Sigmoid colon (tissue), 7 donors: Measurements from ENCODE around the gene TEC. TPM values are rescaled to one million over a fixed set of nuclear protein-coding genes. Genes with fewer than 3 reads are reported as not detected.

Experiments used
- DNase-seq: peaks from one replicate; pipeline ENCODE4 v3.0.0-alpha.2; 2019
- H3K27ac ChIP-seq, 4 donors: fragments of 200-600 bp; sonication (generic); one replicate each; pipeline ENCODE4 v1.5.1; 2016 to 2019; ENCODE audit warnings: mild to moderate bottlenecking in 1 of 4
- H3K27me3 ChIP-seq, 3 donors: fragments of 200-600 bp; sonication (generic); one replicate each; pipeline ENCODE4 v1.5.1; 2019; ENCODE audit warnings: mild to moderate bottlenecking in 1 of 3
- H3K36me3 ChIP-seq, 4 donors: fragments of 200-600 bp; sonication (generic); one replicate each; pipeline ENCODE4 v1.5.1; 2016 to 2019
- H3K4me1 ChIP-seq, 4 donors: fragments of 200-600 bp; sonication (generic); one replicate each; pipeline ENCODE4 v1.5.1; 2017 to 2019
- H3K4me3 ChIP-seq, 4 donors: fragments of 200-600 bp; sonication (generic); one replicate each; pipeline ENCODE4 v1.5.1; 2017 to 2019; ENCODE audit warnings: mild to moderate bottlenecking in 2 of 4, moderate library complexity in 1 of 4
- H3K9me3 ChIP-seq, 4 donors: fragments of 200-600 bp in 3 of 4; sonication (generic) in 3 of 4; one replicate each; pipeline versions ENCODE4 v1.5.1 to v1.6.1; 2013 to 2019
- EP300 ChIP-seq, 4 donors: sonication (generic); formaldehyde crosslinking; IDR thresholded peaks; one replicate each; pipeline ENCODE4 v1.6.1; 2017; ENCODE audit warnings: antibody characterized with exemption in 4 of 4
- POLR2A ChIP-seq, 2 donors: fragments of 450-650 bp; IDR thresholded peaks; one replicate each; pipeline ENCODE4 v1.6.1; 2016; ENCODE audit warnings: antibody characterized with exemption in 2 of 2, mild to moderate bottlenecking in 2 of 2, moderate library complexity in 2 of 2
- POLR2AphosphoS5 ChIP-seq, 4 donors: sonication (generic); formaldehyde crosslinking; IDR thresholded peaks; one replicate each; pipeline ENCODE4 v1.6.1; 2017; ENCODE audit warnings: antibody characterized with exemption in 4 of 4
- whole genome bisulfite sequencing, 2 donors: extraction: QIAGEN DNeasy Blood & Tissue Kit; methylation state at CpG; one replicate each; pipeline ENCODE4 v1.1.7; 2013; 5-methylcytosine and 5-hydroxymethylcytosine counted together
- intact Hi-C: fragments of 100-400 bp; cut with DNase I; formaldehyde crosslinking; loops from one replicate; pipeline ENCODE4 v1.15.1; 2023
- polyA plus RNA-seq, 3 donors: library from polyadenylated mRNA; stranded (reverse); fragments of 200-250 nt; gene quantifications; one replicate each; pipeline ENCODE4 v1.2.3, GENCODE V29; 2013
- total RNA-seq, 4 donors: library from RNA; depleted of rRNA; stranded (reverse); fragments of >200 nt; gene quantifications; one replicate each; pipeline ENCODE4 v1.1.0, GENCODE V29; 2016
- TF ChIP-seq, protein P1 (sequence below), 4 experiments: fragments of 450-650 bp in 3 of 4; fragments of 200-600 bp in 1 of 4; IDR thresholded peaks; one replicate each; pipeline ENCODE4 v1.5.1; 2016 to 2019; ENCODE audit warnings: antibody characterized with exemption in 4 of 4, mild to moderate bottlenecking in 3 of 4, moderate library complexity in 2 of 4
- donor health status: healthy with polysubstance abuse.
- donor health status: Bipolar disorder and iron deficiency.
- donor health status: healthy.

Gene TEC
- total and polyA plus RNA-seq, 7 donors = 1.1 to 5.3 (median 2.0) TPM

DNA sequence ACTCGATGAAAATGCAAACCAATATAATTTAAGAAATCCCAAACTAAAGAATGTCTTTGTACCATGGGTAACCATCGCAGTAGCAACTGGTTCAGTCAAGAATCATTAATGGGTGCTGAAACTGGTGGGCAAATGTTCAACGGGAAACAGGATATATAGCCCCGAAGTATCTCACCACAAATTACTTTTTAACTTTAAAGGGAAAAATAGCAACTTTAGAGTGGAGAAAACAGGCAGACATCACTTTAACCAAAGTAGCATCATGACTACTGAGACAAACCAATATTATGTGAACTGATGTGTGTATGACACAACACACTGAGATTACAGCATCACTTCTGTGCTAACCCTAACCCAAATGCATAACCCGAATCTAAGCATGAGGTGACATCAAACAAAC lies 37.9 kb upstream of the TEC start:
- H3K9me3 ChIP-seq = no peaks in the 10 kb centered on the region
- H3K4me3 ChIP-seq = no peak overlapping the region
- 78 to 79% methylated on average over 5 of the region's 5 CpGs for WGBS, 2 donors
- TF ChIP-seq, protein P1, sequence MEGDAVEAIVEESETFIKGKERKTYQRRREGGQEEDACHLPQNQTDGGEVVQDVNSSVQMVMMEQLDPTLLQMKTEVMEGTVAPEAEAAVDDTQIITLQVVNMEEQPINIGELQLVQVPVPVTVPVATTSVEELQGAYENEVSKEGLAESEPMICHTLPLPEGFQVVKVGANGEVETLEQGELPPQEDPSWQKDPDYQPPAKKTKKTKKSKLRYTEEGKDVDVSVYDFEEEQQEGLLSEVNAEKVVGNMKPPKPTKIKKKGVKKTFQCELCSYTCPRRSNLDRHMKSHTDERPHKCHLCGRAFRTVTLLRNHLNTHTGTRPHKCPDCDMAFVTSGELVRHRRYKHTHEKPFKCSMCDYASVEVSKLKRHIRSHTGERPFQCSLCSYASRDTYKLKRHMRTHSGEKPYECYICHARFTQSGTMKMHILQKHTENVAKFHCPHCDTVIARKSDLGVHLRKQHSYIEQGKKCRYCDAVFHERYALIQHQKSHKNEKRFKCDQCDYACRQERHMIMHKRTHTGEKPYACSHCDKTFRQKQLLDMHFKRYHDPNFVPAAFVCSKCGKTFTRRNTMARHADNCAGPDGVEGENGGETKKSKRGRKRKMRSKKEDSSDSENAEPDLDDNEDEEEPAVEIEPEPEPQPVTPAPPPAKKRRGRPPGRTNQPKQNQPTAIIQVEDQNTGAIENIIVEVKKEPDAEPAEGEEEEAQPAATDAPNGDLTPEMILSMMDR (IDR thresholded peaks at IDR 0.05) = no peak
- no peak for TF ChIP-seq POLR2AphosphoS5 (IDR thresholded peaks at IDR 0.05)
- intact Hi-C loops = no loop called here
- no peaks in the 10 kb centered on the region for H3K36me3 ChIP-seq
- no peak overlapping the region for H3K27ac ChIP-seq
- H3K27me3 ChIP-seq = no peaks in the 10 kb centered on the region
- H3K4me1 ChIP-seq = no peaks in the 10 kb centered on the region
- no peak for DNase-seq

DNA sequence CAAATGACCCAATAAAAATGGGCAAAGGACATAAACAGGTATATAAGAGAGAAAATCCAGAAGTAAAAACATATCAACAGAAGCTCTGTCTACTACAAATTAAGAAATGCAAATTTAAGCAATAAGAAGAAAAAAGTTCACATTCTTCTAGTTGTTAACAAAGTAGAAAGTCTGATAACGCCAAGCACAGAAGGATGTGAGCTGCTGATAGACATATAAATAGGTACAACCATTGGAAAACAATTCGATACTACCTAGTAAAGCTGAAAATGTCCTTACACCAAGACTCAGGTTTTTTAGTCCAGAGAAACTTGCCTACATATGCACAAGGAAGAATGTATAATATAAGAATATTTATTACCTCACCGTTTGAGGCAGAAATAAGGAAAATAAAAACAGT lies 35.9 kb upstream of the TEC start:
- Histone ChIP-seq H3K27ac (no peak overlapping the region), H3K36me3 (no peaks in the 10 kb centered on the region), H3K9me3 (no peaks in the 10 kb centered on the region), H3K4me3 (no peak overlapping the region), H3K27me3 (no peaks in the 10 kb centered on the region), H3K4me1 (no peaks in the 10 kb centered on the region)
- intact Hi-C loops = no loop called here
- TF ChIP-seq EP300 (IDR thresholded peaks at IDR 0.05) = no peak
- TF ChIP-seq, protein P1 (IDR thresholded peaks at IDR 0.05) = no peak
- no peak for TF ChIP-seq POLR2AphosphoS5 (IDR thresholded peaks at IDR 0.05)
- no peak for TF ChIP-seq POLR2A (IDR thresholded peaks at IDR 0.05)
- no peak for DNase-seq
- 77 to 87% methylated on average over 3 of the region's 3 CpGs for WGBS, 2 donors

DNA sequence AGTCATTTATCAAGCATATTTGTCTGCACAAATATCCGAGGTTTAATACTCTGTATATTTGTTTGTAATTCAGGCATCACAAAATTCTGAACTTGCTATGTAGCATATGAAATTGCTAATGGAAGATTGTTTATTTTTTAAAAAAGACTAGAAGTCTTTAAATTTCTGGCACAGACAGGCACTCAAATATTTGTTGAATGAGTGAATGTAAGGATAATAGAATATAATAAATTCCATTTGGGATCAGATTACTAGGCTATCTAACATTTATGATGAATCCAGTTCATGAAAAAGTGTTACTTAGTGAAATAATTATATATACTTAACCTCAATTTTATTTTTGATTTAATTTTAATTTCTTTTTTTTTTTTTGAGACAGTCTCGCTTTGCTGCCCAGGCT lies 30.4 kb upstream of the TEC start:
- no peaks in the 10 kb centered on the region for H3K9me3 ChIP-seq
- H3K27ac ChIP-seq = no peak overlapping the region
- no peak overlapping the region for H3K4me3 ChIP-seq
- TF ChIP-seq, protein P1 (IDR thresholded peaks at IDR 0.05) = no peak
- TF ChIP-seq POLR2A (IDR thresholded peaks at IDR 0.05) (no peak), POLR2AphosphoS5 (IDR thresholded peaks at IDR 0.05) (no peak), EP300 (IDR thresholded peaks at IDR 0.05) (no peak)
- no peaks in the 10 kb centered on the region for H3K27me3 ChIP-seq
- intact Hi-C loops = no loop called here
- no peak for DNase-seq
- 83 to 86% methylated on average over 2 of the region's 2 CpGs for WGBS, 2 donors
- H3K4me1 ChIP-seq = no peaks in the 10 kb centered on the region
- H3K36me3 ChIP-seq = no peaks in the 10 kb centered on the region

DNA sequence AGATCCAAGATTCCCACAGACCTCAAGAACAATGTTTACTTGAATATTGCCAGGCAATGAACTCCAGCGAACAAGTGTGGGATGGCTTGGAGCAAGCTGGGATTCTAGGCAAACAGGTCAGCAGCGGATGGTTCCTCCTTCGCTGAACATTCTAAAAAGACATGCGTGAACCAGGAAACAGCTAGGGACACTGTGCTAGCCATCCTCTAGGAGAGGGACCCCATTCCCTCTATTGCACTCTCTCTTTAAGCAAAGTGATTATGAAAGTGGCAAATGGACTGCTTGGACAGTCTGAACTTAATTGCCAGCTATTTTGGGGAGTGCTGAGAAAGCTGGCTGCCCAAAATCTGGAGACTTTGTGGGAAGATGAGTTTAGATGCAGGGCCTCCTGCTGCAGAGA lies 29.9 kb upstream of the TEC start:
- Histone ChIP-seq H3K36me3 (no peaks in the 10 kb centered on the region), H3K4me1 (no peaks in the 10 kb centered on the region), H3K27me3 (no peaks in the 10 kb centered on the region), H3K4me3 (no peak overlapping the region), H3K9me3 (no peaks in the 10 kb centered on the region), H3K27ac (no peak overlapping the region)
- no peak for TF ChIP-seq EP300 (IDR thresholded peaks at IDR 0.05)
- TF ChIP-seq POLR2A (IDR thresholded peaks at IDR 0.05) = no peak
- TF ChIP-seq POLR2AphosphoS5 (IDR thresholded peaks at IDR 0.05) = no peak
- TF ChIP-seq, protein P1 (IDR thresholded peaks at IDR 0.05) = no peak
- no peak for DNase-seq
- intact Hi-C loops = no loop called here
- 91% methylated on average over 4 of the region's 4 CpGs for WGBS, 2 donors

DNA sequence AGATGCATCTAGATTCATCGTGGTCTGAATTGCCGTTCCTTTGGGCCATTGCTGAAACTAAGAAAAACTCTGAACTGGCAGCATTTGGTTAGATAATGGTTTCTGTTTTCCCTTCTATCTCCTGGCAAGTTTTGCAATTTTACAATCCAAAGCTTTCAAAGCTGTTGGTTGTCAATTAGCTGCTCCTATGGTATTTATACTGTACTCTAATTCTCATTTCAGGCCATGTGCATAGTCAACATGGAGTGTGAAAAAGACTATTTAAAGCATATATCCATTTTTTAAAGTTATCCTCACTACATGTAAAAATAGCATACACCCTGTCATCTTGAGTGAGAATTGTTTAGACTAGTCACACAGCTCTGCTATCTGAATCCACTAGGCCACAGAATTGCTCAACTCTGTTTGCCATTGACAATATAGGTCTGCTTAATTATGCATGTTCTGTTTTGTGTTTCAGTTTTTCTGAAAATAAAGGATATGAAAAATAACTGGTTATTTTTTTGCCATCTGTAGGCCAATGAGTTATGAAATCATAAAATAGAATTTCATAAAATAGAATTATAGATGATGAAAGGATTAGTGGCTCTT lies 27.7 kb upstream of the TEC start:
- H3K9me3 ChIP-seq = no peaks in the 10 kb centered on the region
- TF ChIP-seq EP300 (IDR thresholded peaks at IDR 0.05) (no peak), POLR2AphosphoS5 (IDR thresholded peaks at IDR 0.05) (no peak), POLR2A (IDR thresholded peaks at IDR 0.05) (no peak)
- no peaks in the 10 kb centered on the region for H3K4me1 ChIP-seq
- no peak overlapping the region for H3K4me3 ChIP-seq
- H3K36me3 ChIP-seq = no peaks in the 10 kb centered on the region
- intact Hi-C loops = no loop called here
- WGBS, 2 donors = 92 to 93% methylated on average over 2 of the region's 2 CpGs
- no peak overlapping the region for H3K27ac ChIP-seq
- H3K27me3 ChIP-seq = no peaks in the 10 kb centered on the region
- DNase-seq = no peak
